Stomach (tissue), 9 donors: ENCODE data around the gene OR8B4. TPM values are rescaled to one million over a fixed set of nuclear protein-coding genes. Genes with fewer than 3 reads are reported as not detected.

Source experiments
- DNase-seq, 2 donors: peaks; one replicate each; pipeline versions ENCODE4 v3.0.0 to v3.0.0-alpha.2; 2013 to 2019
- H3K27ac ChIP-seq, 5 donors: fragments of 200-600 bp in 4 of 5; sonication (generic) in 4 of 5; one replicate each; pipeline ENCODE4 v1.5.1; 2013 to 2019; ENCODE audit warnings: mild to moderate bottlenecking in 1 of 5, moderate library complexity in 1 of 5
- H3K27me3 ChIP-seq, 3 donors: fragments of 200-600 bp; sonication (generic); one replicate each; pipeline ENCODE4 v1.5.1; 2017 to 2019; ENCODE audit warnings: mixed run types in 1 of 3
- H3K36me3 ChIP-seq, 4 donors: fragments of 200-600 bp; sonication (generic); 1 replicate in 3 of 4; 2 replicates in 1 of 4; pipeline ENCODE4 v1.5.1; 2016 to 2019
- H3K4me1 ChIP-seq, 4 donors: fragments of 200-600 bp; sonication (generic); one replicate each; pipeline ENCODE4 v1.5.1; 2016 to 2019
- H3K4me3 ChIP-seq, 4 donors: fragments of 200-600 bp; sonication (generic) in 3 of 4; one replicate each; pipeline ENCODE4 v1.5.1; 2016 to 2019; ENCODE audit warnings: mild to moderate bottlenecking in 1 of 4
- H3K9me3 ChIP-seq, 4 donors: fragments of 200-600 bp; sonication (generic); one replicate each; pipeline ENCODE4 v1.5.1; 2016 to 2019
- EP300 ChIP-seq: sonication (generic); formaldehyde crosslinking; IDR thresholded peaks from one replicate; pipeline ENCODE4 v1.6.1; 2017; ENCODE audit warnings: antibody characterized with exemption
- POLR2A ChIP-seq, 4 donors: fragments of 450-650 bp; IDR thresholded peaks; one replicate each; pipeline ENCODE4 v1.6.1; 2016; ENCODE audit warnings: antibody characterized with exemption in 4 of 4, control low read depth in 2 of 4, mild to moderate bottlenecking in 1 of 4, moderate library complexity in 1 of 4
- POLR2AphosphoS5 ChIP-seq, 3 donors: sonication (generic); formaldehyde crosslinking; IDR thresholded peaks; one replicate each; pipeline ENCODE4 v1.6.1; 2016; ENCODE audit warnings: antibody characterized with exemption in 3 of 3
- WGBS, 5 donors: extraction: QIAGEN DNeasy Blood & Tissue Kit in 3 of 5; methylation state at CpG; one replicate each; pipeline versions ENCODE4 v1.1.5 to v1.1.7; 2013 to 2018; 5-methylcytosine and 5-hydroxymethylcytosine counted together
- intact Hi-C: fragments of 100-400 bp; cut with DNase I; formaldehyde crosslinking; loops from one replicate; pipeline ENCODE4 v1.15.1; 2023; ENCODE audit warnings: low total_unique reads
- polyA plus RNA-seq, 3 donors: library from polyadenylated mRNA; stranded (reverse); fragments of 200-250 nt; gene quantifications; one replicate each; pipeline ENCODE4 v1.2.3, GENCODE V29; 2013
- total RNA-seq, 5 donors: library from RNA; depleted of rRNA; stranded (reverse); fragments of >200 nt; gene quantifications; one replicate each; pipeline versions ENCODE4 v1.1.0 to v1.2.3, GENCODE V29; 2014 to 2016
- TF ChIP-seq, protein P1 (sequence below), 7 experiments: fragments of 450-650 bp in 4 of 7; fragments of 200-600 bp in 3 of 7; sonication (generic) in 3 of 7; IDR thresholded peaks; one replicate each; pipeline ENCODE4 v1.5.1; 2016 to 2019; ENCODE audit warnings: antibody characterized with exemption in 7 of 7, control low read depth in 2 of 7, mild to moderate bottlenecking in 1 of 7
- donor health status: healthy with polysubstance abuse.
- donor health status: Bipolar disorder and iron deficiency.
- donor health status: healthy.

OR8B4 gene
- total and polyA plus RNA-seq, 8 donors, result not detected

DNA sequence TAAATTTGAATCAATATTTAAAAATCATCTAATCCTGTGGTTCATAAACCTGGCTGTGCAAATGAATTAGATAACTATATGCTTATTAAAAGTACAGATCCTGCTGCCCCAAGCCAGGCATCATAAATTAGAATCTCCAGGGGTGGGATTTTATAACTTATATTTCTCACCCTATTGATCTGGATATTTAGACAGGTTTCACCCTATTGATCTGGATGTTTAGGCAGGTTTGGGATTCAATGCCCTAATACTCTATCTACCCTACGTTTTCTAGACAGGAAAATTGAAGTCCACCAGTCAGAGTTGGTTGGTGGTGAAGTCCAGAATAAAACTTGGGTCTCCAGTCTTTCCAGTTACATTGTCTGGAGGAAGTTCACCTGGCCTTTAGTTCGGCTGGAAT lies 18.2 kb upstream of the OR8B4 start:
- H3K9me3 ChIP-seq, result no peaks in the 10 kb centered on the region
- no peaks in the 10 kb centered on the region for H3K4me1 ChIP-seq
- DNase-seq, result no peak
- TF ChIP-seq, protein P1, sequence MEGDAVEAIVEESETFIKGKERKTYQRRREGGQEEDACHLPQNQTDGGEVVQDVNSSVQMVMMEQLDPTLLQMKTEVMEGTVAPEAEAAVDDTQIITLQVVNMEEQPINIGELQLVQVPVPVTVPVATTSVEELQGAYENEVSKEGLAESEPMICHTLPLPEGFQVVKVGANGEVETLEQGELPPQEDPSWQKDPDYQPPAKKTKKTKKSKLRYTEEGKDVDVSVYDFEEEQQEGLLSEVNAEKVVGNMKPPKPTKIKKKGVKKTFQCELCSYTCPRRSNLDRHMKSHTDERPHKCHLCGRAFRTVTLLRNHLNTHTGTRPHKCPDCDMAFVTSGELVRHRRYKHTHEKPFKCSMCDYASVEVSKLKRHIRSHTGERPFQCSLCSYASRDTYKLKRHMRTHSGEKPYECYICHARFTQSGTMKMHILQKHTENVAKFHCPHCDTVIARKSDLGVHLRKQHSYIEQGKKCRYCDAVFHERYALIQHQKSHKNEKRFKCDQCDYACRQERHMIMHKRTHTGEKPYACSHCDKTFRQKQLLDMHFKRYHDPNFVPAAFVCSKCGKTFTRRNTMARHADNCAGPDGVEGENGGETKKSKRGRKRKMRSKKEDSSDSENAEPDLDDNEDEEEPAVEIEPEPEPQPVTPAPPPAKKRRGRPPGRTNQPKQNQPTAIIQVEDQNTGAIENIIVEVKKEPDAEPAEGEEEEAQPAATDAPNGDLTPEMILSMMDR (IDR thresholded peaks at IDR 0.05), result no peak
- TF ChIP-seq EP300, result no peak
- no peaks in the 10 kb centered on the region for H3K36me3 ChIP-seq
- intact Hi-C loops, result no loop called here
- no peaks in the 10 kb centered on the region for H3K27me3 ChIP-seq
- 27 to 57% (median 39%) methylated on average over 2 of the region's 2 CpGs for WGBS, 5 donors
- no peak overlapping the region for H3K4me3 ChIP-seq
- H3K27ac ChIP-seq, result no peak overlapping the region

DNA sequence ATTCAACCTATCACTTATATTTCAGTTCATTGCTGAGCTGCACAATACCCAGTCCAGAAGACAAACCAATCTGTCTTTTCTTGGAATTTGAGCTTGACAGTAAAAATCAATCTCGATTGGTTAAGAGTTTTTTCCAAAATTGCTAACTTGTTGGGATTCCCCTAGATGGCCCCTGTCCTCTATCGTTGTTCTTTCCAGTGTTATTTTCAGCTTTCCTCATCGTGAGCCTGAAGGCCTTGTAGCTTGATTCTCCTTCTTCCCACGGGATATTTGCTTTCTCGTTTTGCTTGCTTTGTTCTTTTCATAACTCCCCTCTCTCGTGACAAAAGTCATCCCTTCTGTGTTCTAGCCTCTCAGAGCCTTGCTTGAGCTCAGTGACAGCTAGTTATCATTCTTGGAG lies 17.8 kb upstream of the OR8B4 start:
- Histone ChIP-seq H3K9me3 (peaks cover 0 to 4% (median 2%) of the 10 kb centered on the region in 4 donors), H3K27ac (no peak overlapping the region), H3K4me1 (no peaks in the 10 kb centered on the region), H3K4me3 (no peak overlapping the region), H3K36me3 (no peaks in the 10 kb centered on the region), H3K27me3 (no peaks in the 10 kb centered on the region)
- 32 to 58% (median 50%) methylated on average over 6 of the region's 6 CpGs for WGBS, 5 donors
- no peak for DNase-seq
- intact Hi-C loops, result no loop called here
- TF ChIP-seq POLR2AphosphoS5 (IDR thresholded peaks at IDR 0.05) (no peak), POLR2A (IDR thresholded peaks at IDR 0.05) (no peak), EP300 (no peak)
- TF ChIP-seq, protein P1 (IDR thresholded peaks at IDR 0.05), result no peak

DNA sequence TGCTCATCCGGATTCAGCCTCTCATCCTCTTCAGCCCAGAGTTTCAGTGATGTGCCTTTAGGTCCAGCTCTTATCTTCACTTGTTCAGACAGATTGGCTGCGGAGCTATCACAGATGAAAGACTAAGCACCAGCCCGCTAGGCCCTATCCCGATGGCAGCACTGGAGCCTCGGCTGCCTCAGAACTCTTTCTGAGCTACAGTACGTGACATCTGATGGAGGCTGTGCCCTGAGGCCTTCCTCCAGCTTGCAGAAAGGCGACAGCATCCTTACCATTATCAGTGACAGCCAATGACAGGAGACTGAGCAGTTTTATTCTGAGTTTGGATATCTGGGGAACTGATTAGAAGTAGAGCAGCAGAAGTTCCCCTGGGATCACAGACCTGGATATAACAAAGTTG lies 16.8 kb upstream of the OR8B4 start:
- no peak for DNase-seq
- no peak for TF ChIP-seq POLR2A (IDR thresholded peaks at IDR 0.05)
- TF ChIP-seq, protein P1 (IDR thresholded peaks at IDR 0.05), result no peak
- H3K27ac ChIP-seq, result no peak overlapping the region
- 70 to 87% (median 81%) methylated on average over 7 of the region's 7 CpGs for WGBS, 5 donors
- H3K4me1 ChIP-seq, result no peaks in the 10 kb centered on the region
- no peaks in the 10 kb centered on the region for H3K36me3 ChIP-seq
- H3K4me3 ChIP-seq, result no peak overlapping the region
- no peaks in the 10 kb centered on the region for H3K27me3 ChIP-seq
- intact Hi-C loops, result no loop called here
- peaks cover 0 to 7% (median 4%) of the 10 kb centered on the region in 4 donors for H3K9me3 ChIP-seq

DNA sequence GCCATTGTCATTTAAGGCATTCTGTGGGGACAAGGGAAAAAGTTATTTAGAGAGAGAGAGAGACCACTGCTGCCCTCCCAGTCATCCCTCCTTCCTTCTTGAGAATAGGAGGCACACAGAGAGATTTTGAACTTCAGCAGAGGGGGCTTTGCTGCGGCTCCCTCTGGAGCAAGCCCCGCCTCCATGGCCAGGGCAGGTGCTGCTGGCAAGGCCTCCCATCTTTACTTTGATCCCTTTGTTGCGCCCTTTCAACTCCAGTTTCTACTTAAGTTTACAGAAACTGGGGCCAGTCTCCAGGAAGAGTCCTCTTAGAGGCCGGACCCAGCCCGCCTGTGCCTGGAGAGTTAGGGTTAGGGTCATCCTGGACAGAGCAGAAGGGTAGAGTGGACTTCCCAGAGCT lies 16.4 kb upstream of the OR8B4 start:
- H3K9me3 ChIP-seq, result peaks cover 0 to 7% (median 4%) of the 10 kb centered on the region in 4 donors
- no peaks in the 10 kb centered on the region for H3K27me3 ChIP-seq
- WGBS, 5 donors, result 75 to 84% (median 78%) methylated on average over 5 of the region's 5 CpGs
- intact Hi-C loops, result no loop called here
- no peak overlapping the region for H3K27ac ChIP-seq
- H3K36me3 ChIP-seq, result no peaks in the 10 kb centered on the region
- DNase-seq, result no peak
- TF ChIP-seq POLR2AphosphoS5 (IDR thresholded peaks at IDR 0.05) (no peak), EP300 (no peak), POLR2A (IDR thresholded peaks at IDR 0.05) (no peak)
- TF ChIP-seq, protein P1 (IDR thresholded peaks at IDR 0.05), result no peak
- no peak overlapping the region for H3K4me3 ChIP-seq
- H3K4me1 ChIP-seq, result no peaks in the 10 kb centered on the region
